GM23338 (cell line): ENCODE data around the gene CHST13.

Experiments
- EZH2 ChIP-seq: fragments of 200-600 bp; sonication (generic); IDR thresholded peaks from one replicate; pipeline ENCODE4 v1.8.0; 2017; ENCODE audit warnings: antibody characterized with exemption, mild to moderate bottlenecking, low read depth; ENCODE audit not compliant: unreplicated experiment
- EZH2phosphoT487 ChIP-seq: fragments of 200-600 bp; sonication (generic); IDR thresholded peaks from one replicate; pipeline ENCODE4 v1.8.1; 2018; ENCODE audit warnings: antibody characterized with exemption; ENCODE audit not compliant: unreplicated experiment
- JUNB ChIP-seq: IDR thresholded peaks from one replicate; pipeline ENCODE4 v1.6.1; 2016; ENCODE audit warnings: antibody characterized with exemption; ENCODE audit not compliant: unreplicated experiment
- POLR2AphosphoS5 ChIP-seq: IDR thresholded peaks from 2 replicates; pipeline ENCODE4 v1.6.1; 2016; ENCODE audit warnings: antibody characterized with exemption, low read depth
- TF ChIP-seq, protein P1 (sequence below), 2 experiments: fragments of 200-600 bp in 1 of 2; sonication (generic) in 1 of 2; conservative IDR thresholded peaks; 2 replicates each; pipeline versions ENCODE4 v1.5.1 to v1.6.1; 2016 to 2017; ENCODE audit warnings: antibody characterized with exemption in 2 of 2, low read depth in 2 of 2, mild to moderate bottlenecking in 2 of 2, moderate library complexity in 1 of 2
- TF ChIP-seq, protein P2 (sequence below): IDR thresholded peaks from one replicate; pipeline ENCODE4 v1.6.1; 2018; ENCODE audit warnings: antibody characterized with exemption; ENCODE audit not compliant: unreplicated experiment

DNA sequence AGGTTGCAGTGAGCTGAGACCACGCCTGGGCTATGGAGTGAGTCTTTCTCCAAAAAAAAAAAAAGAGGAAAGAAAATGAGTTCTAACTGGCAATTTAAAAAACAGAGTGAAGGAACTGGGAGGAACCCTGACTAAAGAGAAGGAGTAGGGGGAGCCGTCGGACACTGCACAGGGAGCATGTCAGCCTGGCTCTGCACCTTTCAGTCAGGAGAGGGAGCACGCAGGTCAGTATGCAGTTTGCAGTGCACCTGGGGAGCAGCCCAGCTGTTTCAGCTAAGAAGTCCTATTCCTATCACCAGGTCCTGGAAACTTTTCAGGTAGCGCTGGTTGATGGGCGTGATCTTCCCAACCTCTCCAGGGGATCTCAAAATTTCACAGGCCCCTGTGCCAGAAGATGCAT, 33.3 kb upstream of the CHST13 start:
- TF ChIP-seq, protein P1, sequence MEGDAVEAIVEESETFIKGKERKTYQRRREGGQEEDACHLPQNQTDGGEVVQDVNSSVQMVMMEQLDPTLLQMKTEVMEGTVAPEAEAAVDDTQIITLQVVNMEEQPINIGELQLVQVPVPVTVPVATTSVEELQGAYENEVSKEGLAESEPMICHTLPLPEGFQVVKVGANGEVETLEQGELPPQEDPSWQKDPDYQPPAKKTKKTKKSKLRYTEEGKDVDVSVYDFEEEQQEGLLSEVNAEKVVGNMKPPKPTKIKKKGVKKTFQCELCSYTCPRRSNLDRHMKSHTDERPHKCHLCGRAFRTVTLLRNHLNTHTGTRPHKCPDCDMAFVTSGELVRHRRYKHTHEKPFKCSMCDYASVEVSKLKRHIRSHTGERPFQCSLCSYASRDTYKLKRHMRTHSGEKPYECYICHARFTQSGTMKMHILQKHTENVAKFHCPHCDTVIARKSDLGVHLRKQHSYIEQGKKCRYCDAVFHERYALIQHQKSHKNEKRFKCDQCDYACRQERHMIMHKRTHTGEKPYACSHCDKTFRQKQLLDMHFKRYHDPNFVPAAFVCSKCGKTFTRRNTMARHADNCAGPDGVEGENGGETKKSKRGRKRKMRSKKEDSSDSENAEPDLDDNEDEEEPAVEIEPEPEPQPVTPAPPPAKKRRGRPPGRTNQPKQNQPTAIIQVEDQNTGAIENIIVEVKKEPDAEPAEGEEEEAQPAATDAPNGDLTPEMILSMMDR (conservative IDR thresholded peaks at IDR 0.05; ENCODE audit: low read depth in 2 of 2) = peak in 1 of 2 experiments; percentile 52; a peak in 3 of 4 replicates
- TF ChIP-seq POLR2AphosphoS5 = no peak
- TF ChIP-seq, protein P2, sequence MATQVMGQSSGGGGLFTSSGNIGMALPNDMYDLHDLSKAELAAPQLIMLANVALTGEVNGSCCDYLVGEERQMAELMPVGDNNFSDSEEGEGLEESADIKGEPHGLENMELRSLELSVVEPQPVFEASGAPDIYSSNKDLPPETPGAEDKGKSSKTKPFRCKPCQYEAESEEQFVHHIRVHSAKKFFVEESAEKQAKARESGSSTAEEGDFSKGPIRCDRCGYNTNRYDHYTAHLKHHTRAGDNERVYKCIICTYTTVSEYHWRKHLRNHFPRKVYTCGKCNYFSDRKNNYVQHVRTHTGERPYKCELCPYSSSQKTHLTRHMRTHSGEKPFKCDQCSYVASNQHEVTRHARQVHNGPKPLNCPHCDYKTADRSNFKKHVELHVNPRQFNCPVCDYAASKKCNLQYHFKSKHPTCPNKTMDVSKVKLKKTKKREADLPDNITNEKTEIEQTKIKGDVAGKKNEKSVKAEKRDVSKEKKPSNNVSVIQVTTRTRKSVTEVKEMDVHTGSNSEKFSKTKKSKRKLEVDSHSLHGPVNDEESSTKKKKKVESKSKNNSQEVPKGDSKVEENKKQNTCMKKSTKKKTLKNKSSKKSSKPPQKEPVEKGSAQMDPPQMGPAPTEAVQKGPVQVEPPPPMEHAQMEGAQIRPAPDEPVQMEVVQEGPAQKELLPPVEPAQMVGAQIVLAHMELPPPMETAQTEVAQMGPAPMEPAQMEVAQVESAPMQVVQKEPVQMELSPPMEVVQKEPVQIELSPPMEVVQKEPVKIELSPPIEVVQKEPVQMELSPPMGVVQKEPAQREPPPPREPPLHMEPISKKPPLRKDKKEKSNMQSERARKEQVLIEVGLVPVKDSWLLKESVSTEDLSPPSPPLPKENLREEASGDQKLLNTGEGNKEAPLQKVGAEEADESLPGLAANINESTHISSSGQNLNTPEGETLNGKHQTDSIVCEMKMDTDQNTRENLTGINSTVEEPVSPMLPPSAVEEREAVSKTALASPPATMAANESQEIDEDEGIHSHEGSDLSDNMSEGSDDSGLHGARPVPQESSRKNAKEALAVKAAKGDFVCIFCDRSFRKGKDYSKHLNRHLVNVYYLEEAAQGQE = no peak
- TF ChIP-seq EZH2 = no peak
- no peak for TF ChIP-seq JUNB
- TF ChIP-seq EZH2phosphoT487 = no peak
